HG02840 (cell line): ENCODE results near the gene MORC2.

ENCODE experiments used
- ATAC-seq: cut with Tn5 transposase; IDR thresholded peaks from one replicate; pipeline ENCODE4 v1.9.1; 2021; ENCODE audit warnings: mild to moderate bottlenecking, moderate library complexity, moderate number of reproducible peaks; ENCODE audit not compliant: unreplicated experiment, low FRiP score

MORC2 gene

GRCh38 chr22:30890686-30891442, 77.7 kb downstream of the MORC2 start:
- no peak for ATAC-seq

GRCh38 chr22:30889996-30890480, 78.5 kb downstream of the MORC2 start:
- no peak for ATAC-seq

- no peak for ATAC-seq
These were observed 79.1 kb downstream of the MORC2 start for GRCh38 chr22:30889268-30889995.

GRCh38 chr22:30887861-30888260, 80.7 kb downstream of the MORC2 start:
- ATAC-seq, result no peak

- no peak for ATAC-seq
These were observed 81.1 kb downstream of the MORC2 start for GRCh38 chr22:30887453-30887852.

- ATAC-seq, result no peak
These were observed 83.0 kb downstream of the MORC2 start for GRCh38 chr22:30885591-30885990.

- ATAC-seq, result no peak
These were observed 83.6 kb downstream of the MORC2 start for GRCh38 chr22:30885001-30885366.

- no peak for ATAC-seq
These were observed 84.2 kb downstream of the MORC2 start for GRCh38 chr22:30884211-30885000.

- ATAC-seq, result no peak
These were observed 84.9 kb downstream of the MORC2 start for GRCh38 chr22:30883586-30884145.

- no peak for ATAC-seq
These were observed 85.5 kb downstream of the MORC2 start for GRCh38 chr22:30882974-30883533.

GRCh38 chr22:30882184-30882717, 86.3 kb downstream of the MORC2 start:
- ATAC-seq, result no peak

- ATAC-seq, result no peak
These were observed 87.0 kb downstream of the MORC2 start for GRCh38 chr22:30881361-30882183.

GRCh38 chr22:30880847-30881246, 87.7 kb downstream of the MORC2 start:
- ATAC-seq, result no peak

- no peak for ATAC-seq
These were observed 88.4 kb downstream of the MORC2 start for GRCh38 chr22:30880181-30880601.

GRCh38 chr22:30879415-30879797, 89.2 kb downstream of the MORC2 start:
- ATAC-seq, result no peak

- no peak for ATAC-seq
These were observed 89.8 kb downstream of the MORC2 start for GRCh38 chr22:30878516-30879414.

- ATAC-seq, result no peak
These were observed 90.7 kb downstream of the MORC2 start for GRCh38 chr22:30877662-30878515.
